Lower lobe of right lung (tissue), 2 donors: ENCODE measurements around the gene MRPL14. TPM values are rescaled to one million over a fixed set of nuclear protein-coding genes. Genes with fewer than 3 reads are reported as not detected.

Source experiments
- ATAC-seq, 2 donors: fragments of 200-7000 bp; cut with Tn5 transposase; one replicate each; pipeline ENCODE4 v1.9.1; 2020 to 2022; ENCODE audit warnings: mild to moderate bottlenecking in 2 of 2, moderate library complexity in 2 of 2
- DNase-seq: peaks from one replicate; pipeline ENCODE4 v3.0.0-alpha.2; 2020
- H3K27ac ChIP-seq: fragments of 200-600 bp; one replicate; pipeline ENCODE4 v1.8.0; 2022
- H3K27me3 ChIP-seq: fragments of 200-600 bp; one replicate; pipeline ENCODE4 v1.8.0; 2022; ENCODE audit warnings: low read depth
- H3K36me3 ChIP-seq: fragments of 200-600 bp; one replicate; pipeline ENCODE4 v1.8.0; 2022; ENCODE audit warnings: mild to moderate bottlenecking
- H3K4me1 ChIP-seq: fragments of 200-600 bp; one replicate; pipeline ENCODE4 v1.8.0; 2022
- H3K4me3 ChIP-seq: fragments of 200-600 bp; one replicate; pipeline ENCODE4 v1.8.0; 2022; ENCODE audit warnings: mild to moderate bottlenecking
- H3K9me3 ChIP-seq: fragments of 200-600 bp; one replicate; pipeline ENCODE4 v1.8.0; 2022
- CTCF ChIP-seq: fragments of 200-600 bp; IDR thresholded peaks from one replicate; pipeline ENCODE4 v1.8.0; 2022; ENCODE audit warnings: antibody characterized with exemption, mild to moderate bottlenecking
- intact Hi-C: fragments of 100-400 bp; cut with DNase I; formaldehyde crosslinking; loops from one replicate; pipeline ENCODE4 v1.11.0; 2022
- total RNA-seq: library from RNA; stranded (reverse); fragmentation: NEBNext Ultra II Directional; extraction: Animal tissue kit (Norgen Biotek cat#: 25700); gene quantifications from one replicate; pipeline ENCODE4 v1.2.1, GENCODE V29; 2021
- donor health status: DM: no; HTN: yes; CAD: no; lungs with severe emphysema.

Gene MRPL14
- total RNA-seq, 1 donor from 2014 or later: 83.9 TPM

- Histone ChIP-seq H3K9me3 (no peaks in the 10 kb centered on the region), H3K27me3 (no peaks in the 10 kb centered on the region), H3K36me3 (peaks cover 100% of the 10 kb centered on the region), H3K27ac (no peak overlapping the region), H3K4me1 (no peaks in the 10 kb centered on the region), H3K4me3 (no peak overlapping the region)
- TF ChIP-seq CTCF: no peak
- intact Hi-C loops: no loop called here
- no peak for ATAC-seq
- no peak for DNase-seq
These were observed 16.5 kb upstream of the MRPL14 start for GRCh38 chr6:44143731-44144130.

- Histone ChIP-seq H3K27me3 (no peaks in the 10 kb centered on the region), H3K27ac (no peak overlapping the region), H3K4me3 (no peak overlapping the region), H3K9me3 (no peaks in the 10 kb centered on the region), H3K36me3 (peaks cover 98% of the 10 kb centered on the region), H3K4me1 (no peaks in the 10 kb centered on the region)
- no peak for TF ChIP-seq CTCF
- ATAC-seq: no peak
- intact Hi-C loops: no loop called here
- no peak for DNase-seq
These were observed 15.6 kb upstream of the MRPL14 start for GRCh38 chr6:44142835-44143234.

GRCh38 chr6:44139351-44139743 is 12.1 kb upstream of the MRPL14 start:
- Histone ChIP-seq H3K27ac (no peak overlapping the region), H3K36me3 (peaks cover 96% of the 10 kb centered on the region), H3K4me3 (no peak overlapping the region), H3K9me3 (no peaks in the 10 kb centered on the region), H3K4me1 (peaks cover 1% of the 10 kb centered on the region), H3K27me3 (no peaks in the 10 kb centered on the region)
- no peak for ATAC-seq
- no peak for DNase-seq
- no peak for TF ChIP-seq CTCF
- intact Hi-C loops: no loop called here

GRCh38 chr6:44138717-44139350 is 11.6 kb upstream of the MRPL14 start:
- no peak for TF ChIP-seq CTCF
- H3K27me3 ChIP-seq: no peaks in the 10 kb centered on the region
- intact Hi-C loops: no loop called here
- peaks cover 6% of the 10 kb centered on the region for H3K4me1 ChIP-seq
- H3K9me3 ChIP-seq: no peaks in the 10 kb centered on the region
- no peak for ATAC-seq
- no peak overlapping the region for H3K27ac ChIP-seq
- H3K4me3 ChIP-seq: no peak overlapping the region
- peaks cover 92% of the 10 kb centered on the region for H3K36me3 ChIP-seq
- no peak for DNase-seq

- ATAC-seq (no peak), DNase-seq (no peak)
- peaks cover 62% of the 10 kb centered on the region for H3K36me3 ChIP-seq
- H3K27ac ChIP-seq: no peak overlapping the region
- intact Hi-C loops: no loop called here
- peaks cover 26% of the 10 kb centered on the region for H3K4me1 ChIP-seq
- H3K9me3 ChIP-seq: no peaks in the 10 kb centered on the region
- TF ChIP-seq CTCF: no peak
- H3K4me3 ChIP-seq: no peak overlapping the region
- no peaks in the 10 kb centered on the region for H3K27me3 ChIP-seq
These were observed 8.6 kb upstream of the MRPL14 start for GRCh38 chr6:44135875-44136274.
